ENCODE results near the gene OR1F1.

The OR1F1 gene

GRCh38 chr16:3252967-3253366 lies 65.0 kb downstream of the OR1F1 start:
- DNase-seq (ENCODE audit: low read depth) = no peak
- TF ChIP-seq CTCF (IDR thresholded peaks at IDR 0.05; ENCODE audit: insufficient read depth, low read depth, low read length, missing control alignments) = no peak
- H3K4me3 ChIP-seq (ENCODE audit: low read depth, low read length) = no peak overlapping the region

GRCh38 chr16:3254309-3254708 lies 66.3 kb downstream of the OR1F1 start:
- no peak overlapping the region for H3K4me3 ChIP-seq (ENCODE audit: low read depth, low read length)
- TF ChIP-seq CTCF (IDR thresholded peaks at IDR 0.05; ENCODE audit: insufficient read depth, low read depth, low read length, missing control alignments) = no peak
- no peak for DNase-seq (ENCODE audit: low read depth)

Measured in GM12865 (cell line).